ENCODE data around the gene SLC22A3.
"Not testable (repeated sequence)": the region's sequence is repeated elsewhere in the genome, so short reads cannot be mapped to it uniquely, and the experiment has no call there.

Gene SLC22A3

GRCh38 chr6:160375561-160375949 lies 27.4 kb downstream of the SLC22A3 start:
- no peak for DNase-seq

DNA sequence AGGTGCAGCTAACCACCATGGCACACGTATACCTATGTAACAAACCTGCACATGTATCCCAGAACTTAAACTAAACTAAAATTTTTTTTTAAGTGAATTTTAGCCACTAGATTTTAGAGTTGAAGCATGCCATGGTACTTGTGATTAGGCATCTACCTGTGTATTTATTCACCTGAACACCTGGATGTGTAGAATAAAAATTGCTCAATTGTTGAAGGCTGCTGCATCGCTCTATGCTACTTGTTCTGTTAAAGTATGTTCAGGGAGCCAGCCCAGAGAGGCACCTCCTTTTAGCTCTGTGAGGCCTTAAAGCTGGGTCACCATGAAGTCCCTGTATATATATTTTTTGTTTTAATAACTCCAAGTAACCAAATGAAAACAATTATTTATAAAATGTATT lies 28.3 kb downstream of the SLC22A3 start:
- DNase-seq, result no peak

DNA sequence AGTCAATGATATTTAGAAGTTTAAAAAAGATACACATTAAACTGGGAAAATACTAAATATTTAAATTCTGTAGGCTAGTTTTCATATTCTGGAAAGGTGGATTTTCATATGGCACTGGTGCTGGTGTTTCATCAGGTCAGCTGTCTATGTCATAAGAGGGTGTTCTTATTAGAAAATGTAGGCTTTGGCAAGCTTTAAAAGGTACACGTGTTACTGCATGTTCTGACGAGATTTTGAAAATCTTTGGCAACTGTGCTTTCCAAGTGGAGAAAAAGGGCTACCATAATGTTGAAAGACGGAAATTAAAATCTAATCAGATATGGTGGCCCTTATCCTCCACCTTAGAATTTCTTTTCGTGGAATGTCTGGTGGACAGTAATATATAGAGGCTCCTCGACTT lies 30.0 kb downstream of the SLC22A3 start:
- DNase-seq, result no peak

DNA sequence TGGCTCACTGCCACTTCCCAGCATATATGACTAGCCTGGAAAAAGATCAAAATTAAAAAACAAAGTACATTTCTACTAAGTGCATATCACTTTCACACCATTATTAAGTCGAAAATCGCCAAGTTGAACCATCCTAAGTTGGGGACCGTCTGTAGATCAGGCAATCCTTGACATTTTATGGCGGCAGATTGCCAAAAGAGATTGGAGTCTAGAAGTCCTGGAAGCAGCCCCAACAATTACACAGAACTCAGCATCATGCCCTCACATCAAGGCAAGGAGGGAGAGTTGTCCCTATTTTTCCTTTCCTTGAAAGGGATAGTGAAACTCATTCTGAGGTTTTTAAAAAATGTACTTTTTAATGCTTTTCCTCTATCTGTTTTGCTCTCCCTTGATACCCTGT lies 30.7 kb downstream of the SLC22A3 start:
- no peak for DNase-seq

GRCh38 chr6:160379466-160379865 lies 31.3 kb downstream of the SLC22A3 start:
- DNase-seq, result no peak

GRCh38 chr6:160382946-160383345 lies 34.8 kb downstream of the SLC22A3 start:
- no peak for DNase-seq

- no peak for DNase-seq
These were observed 38.8 kb downstream of the SLC22A3 start for GRCh38 chr6:160386869-160387530.

DNA sequence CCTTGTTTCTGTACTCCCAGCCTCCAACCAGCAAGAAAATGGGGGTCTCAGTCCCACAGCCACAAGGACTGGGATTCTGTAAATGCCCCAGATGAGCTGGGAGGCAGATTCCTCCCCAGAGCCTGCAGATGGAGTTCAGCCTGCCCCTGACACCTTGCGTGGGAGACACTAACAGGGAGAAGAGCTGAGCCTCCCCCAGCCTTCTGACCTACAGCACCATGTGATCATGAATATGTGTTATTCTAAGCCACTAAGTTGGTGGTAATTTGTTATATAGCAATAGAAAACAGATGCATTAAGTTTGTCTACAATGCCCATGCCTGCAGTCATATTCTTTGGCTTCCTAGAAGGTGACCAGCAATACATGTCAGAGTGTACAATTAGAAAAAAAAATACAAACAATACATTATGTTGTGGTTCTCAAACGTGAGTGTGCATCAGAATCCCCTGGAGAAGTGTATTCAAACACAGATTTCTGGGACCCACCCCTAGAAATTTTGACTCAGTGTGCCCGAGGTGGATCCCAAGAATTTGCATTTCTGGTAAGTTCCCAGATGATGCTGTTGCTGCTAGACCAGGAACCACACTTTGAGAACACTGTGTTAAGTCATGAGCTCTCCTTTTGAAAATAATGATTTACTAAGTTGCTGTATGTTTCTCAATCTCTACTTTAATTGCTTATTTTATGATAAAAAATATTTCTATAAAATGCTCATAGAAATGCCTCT lies 39.9 kb downstream of the SLC22A3 start:
- DNase-seq, result no peak

DNA sequence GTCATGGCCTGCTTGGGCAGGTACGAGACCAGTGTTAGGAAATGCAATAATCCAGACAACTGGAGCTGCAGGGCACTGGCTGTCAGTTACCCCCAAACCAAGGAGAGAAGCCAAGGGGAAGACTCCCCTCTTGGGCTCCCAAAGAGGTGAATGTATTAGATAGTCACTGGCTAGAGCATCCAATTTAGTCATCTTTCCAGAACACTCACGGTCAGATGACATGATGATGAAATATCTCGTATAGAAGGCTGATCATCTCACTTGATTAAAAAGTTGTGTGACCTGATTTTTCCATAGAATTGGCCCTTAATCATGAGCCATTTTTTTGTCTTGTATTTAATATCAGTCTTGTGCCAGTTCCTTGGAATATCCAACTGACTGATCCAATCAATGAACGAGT lies 40.7 kb downstream of the SLC22A3 start:
- DNase-seq, result no peak

DNA sequence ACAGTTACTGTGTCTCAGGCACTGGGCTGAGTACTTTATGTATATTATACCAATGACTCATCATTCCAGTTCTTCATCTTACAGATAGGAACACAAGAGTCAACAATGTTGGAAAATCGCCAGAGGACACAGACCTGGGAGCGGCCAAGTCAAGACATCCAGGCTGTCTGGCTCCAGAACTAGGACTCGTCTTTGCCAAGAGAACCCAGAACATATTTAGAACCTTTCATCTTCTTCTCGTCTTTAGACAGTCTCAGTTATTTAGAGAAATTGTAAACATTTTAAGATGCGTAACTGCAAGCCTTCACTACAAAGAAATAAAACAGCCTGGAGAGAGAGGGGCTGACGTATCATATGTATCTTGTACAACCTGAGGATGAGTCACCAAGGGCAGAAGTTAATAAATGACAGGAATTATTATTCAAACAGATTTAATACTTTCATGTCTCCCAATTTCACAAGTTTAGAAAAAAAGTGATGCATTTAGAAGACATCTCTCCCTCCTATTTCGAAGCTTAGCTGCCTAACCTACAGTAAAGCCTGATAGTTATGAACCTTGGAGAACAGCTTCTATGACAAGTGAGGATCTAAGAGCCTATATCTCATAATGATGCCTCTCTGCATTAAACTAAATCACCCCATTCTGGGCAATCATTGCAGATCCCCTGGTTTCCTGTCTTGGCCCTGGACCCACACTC lies 43.4 kb downstream of the SLC22A3 start:
- no peak for DNase-seq

DNA sequence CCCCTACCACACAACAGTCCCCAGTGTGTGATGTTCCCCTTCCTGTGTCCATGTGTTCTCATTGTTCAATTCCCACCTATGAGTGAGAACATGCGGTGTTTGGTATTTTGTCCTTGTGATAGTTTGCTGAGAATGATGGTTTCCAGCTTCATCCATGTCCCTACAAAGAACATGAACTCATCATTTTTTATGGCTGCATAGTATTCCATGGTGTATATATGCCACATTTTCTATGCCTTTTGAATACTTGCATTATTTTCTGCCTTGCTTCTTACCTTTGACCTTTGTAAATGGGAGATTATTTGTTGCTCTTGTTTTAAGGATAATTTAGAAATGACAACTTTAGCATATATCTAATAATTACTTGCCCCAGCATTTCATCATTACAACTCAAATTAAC lies 45.3 kb downstream of the SLC22A3 start:
- not testable (repeated sequence) for DNase-seq

- DNase-seq, result no peak
These were observed 45.9 kb downstream of the SLC22A3 start for GRCh38 chr6:160393891-160394653.

GRCh38 chr6:160394654-160395035 lies 46.5 kb downstream of the SLC22A3 start:
- no peak for DNase-seq

DNA sequence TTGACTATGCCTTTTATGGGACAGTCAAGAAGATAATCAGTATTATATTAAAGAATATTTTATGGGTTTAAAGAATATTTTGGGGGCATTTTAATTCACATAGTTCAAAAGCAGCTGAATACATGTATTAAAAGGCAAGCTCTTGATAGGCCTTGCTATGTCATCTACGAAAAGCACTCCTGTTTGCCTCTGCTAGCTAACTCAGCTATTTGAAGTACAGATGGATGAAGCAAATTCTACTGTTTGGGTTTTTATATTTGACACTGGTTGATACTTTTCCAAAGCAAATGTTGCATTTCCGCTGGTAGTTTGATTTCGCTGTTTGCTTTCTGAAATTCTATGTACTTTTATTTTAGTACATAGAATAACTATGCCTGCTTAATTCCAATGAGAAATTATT lies 47.0 kb downstream of the SLC22A3 start:
- DNase-seq, result no peak

- DNase-seq, result no peak
These were observed 48.1 kb downstream of the SLC22A3 start for GRCh38 chr6:160396292-160396691.

DNA sequence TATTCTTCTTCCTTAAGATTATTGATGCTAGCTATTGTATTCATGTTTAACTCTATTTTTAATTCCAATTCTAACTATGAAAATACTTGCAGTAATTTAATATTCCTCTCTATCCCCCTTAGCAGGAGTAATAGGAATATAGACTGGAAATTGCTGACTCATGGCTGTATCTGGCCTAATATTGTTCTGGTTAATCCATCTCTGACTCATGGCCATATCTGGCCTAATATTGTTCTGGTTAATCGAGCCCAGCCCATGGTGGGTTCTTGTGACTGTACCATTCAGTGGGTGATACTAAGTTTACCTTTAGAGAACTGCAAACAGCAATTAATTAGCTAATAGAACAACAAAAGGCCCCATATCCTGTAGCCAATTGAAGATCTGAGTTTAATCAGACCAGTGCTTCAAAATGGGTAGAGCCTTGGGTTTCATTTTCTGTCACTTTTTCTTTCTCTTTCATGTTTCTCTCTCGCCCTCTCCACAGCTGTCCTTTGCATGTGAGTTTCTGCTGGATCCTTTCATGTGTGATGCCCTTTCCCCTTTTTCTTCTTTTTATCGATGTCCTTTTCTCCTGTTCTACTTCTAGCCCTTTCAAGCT lies 50.6 kb downstream of the SLC22A3 start:
- no peak for DNase-seq

GRCh38 chr6:160400446-160400845 lies 52.3 kb downstream of the SLC22A3 start:
- DNase-seq, result no peak

GRCh38 chr6:160408528-160408927 lies 60.4 kb downstream of the SLC22A3 start:
- DNase-seq, result no peak

DNA sequence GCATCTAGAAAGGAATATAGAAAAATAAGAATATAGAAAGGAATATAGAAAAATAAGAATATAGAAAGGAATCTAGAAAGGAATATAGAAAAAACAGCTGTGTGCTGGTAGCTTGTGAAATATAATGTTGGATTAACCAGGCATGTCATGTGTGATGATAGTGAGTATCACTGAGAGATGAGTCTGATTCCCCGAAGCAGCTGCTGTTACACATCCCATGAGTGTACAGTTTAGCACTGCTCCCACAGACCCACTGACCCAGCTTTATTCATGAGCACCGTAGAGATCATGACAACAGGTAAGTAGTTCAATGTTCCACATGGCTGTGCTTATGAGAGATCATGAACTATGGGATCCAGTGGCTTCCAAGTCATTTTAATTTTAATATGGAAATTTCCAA lies 64.8 kb downstream of the SLC22A3 start:
- no peak for DNase-seq

GRCh38 chr6:160417146-160417545 lies 69.0 kb downstream of the SLC22A3 start:
- DNase-seq, result no peak

DNA sequence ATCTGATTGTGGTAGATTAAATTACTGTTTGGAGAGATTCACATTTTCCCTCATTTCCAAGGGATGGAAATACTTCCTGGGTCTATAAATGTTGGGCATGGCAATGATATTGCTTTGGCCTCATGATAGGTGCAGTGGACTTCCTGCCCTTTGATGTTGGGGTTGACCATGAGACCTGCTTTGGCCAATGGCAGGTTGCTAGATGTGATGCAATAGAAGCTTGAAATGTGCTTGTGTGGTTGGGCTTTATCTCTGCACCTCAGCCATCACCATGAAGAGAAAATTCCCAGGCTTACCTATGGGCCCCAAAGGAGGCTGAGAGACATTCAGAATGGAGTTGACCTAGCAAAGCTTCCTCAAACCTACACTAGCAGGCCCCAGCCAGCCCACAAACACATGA lies 69.4 kb downstream of the SLC22A3 start:
- DNase-seq, result no peak

DNA sequence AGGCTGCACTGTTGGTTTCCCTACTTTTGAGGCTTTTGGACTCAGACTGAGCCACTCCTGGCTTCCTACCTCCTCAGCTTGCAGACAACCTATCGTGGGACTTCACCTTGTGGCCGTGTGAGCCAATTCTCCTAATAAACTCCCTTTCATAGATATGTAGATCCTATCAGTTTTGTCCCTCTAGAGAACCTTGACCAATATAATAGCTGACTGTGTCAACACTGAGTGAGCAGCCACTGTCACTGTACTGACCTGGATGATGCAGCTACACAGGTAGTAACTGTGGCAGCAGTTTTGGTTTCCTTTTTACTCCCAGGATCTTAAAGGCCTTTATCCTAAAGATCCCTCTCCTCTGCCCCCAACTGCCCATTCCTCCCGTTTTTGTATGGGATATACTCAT lies 70.2 kb downstream of the SLC22A3 start:
- DNase-seq, result no peak

DNA sequence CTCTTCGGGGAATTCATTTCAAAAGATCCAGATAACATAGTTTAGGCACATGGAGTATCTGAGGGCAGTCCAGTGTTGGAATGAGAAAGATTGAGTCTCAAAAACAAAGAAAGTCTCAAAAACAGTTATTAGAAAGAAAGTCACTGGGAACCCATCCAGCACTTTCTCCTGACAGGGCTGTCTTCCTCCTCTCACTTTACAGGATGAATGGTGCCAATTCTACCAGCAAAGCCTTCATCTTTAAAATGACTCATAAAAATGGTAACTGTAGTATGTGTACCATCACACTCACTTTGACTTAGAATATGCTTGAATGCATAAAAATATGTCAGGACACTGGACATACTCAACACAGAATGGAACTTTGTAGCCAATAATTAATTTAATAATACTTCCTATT lies 71.3 kb downstream of the SLC22A3 start:
- no peak for DNase-seq

Measured in AML-193 (cell line).